ENCODE measurements around the gene AIF1L.

Gene AIF1L

GRCh38 chr9:131078427-131079366, 17.6 kb upstream of the AIF1L start:
- DNase-seq: no peak

- DNase-seq: no peak
Observed at GRCh38 chr9:131080589-131080988, 15.7 kb upstream of the AIF1L start.

GRCh38 chr9:131081868-131082267, 14.5 kb upstream of the AIF1L start:
- DNase-seq: no peak

- DNase-seq: no peak
Observed at GRCh38 chr9:131082774-131083512, 13.4 kb upstream of the AIF1L start.

GRCh38 chr9:131084661-131085369, 11.5 kb upstream of the AIF1L start:
- DNase-seq: no peak

DNA sequence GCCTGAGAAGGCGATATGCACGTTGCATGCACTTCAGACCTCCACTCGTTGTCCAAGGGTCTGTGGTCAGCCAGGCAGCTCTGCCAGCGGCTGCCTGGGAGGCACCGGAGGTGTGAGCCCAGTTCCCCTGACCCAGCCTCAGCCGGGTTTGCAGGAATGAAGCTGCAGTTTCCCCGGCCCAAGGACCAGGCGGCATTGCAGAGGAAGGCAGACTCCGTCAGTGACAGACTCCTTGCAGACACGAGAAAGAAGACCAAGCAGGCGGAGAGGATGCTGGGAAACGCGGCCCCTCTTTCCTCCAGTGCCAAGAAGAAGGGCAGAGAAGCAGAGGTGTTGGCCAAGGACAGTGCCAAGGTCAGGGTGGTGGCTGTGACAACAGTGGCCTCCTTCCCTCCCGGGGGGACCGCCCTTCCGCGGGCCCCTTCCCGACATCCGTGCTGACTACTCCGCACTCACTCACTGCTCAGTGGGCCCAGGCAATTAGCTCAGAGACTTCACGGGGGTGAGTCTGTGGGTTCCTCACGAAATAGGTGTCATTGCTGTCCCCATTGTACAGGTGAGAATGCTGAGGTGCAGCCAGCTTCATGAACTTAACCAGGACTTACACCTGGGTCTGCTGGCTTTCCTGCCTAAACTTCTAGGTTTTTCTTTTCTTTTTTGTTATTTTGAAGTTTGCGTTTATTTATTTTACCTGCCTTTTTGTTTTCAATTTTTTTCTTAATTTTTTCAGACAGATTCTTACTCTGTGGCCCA, 10.8 kb upstream of the AIF1L start:
- no peak for DNase-seq

- DNase-seq: no peak
Observed at GRCh38 chr9:131087354-131087893, 8.9 kb upstream of the AIF1L start.

- DNase-seq: no peak
Observed at GRCh38 chr9:131090025-131090787, 6.1 kb upstream of the AIF1L start.

GRCh38 chr9:131091352-131091992, 4.9 kb upstream of the AIF1L start:
- DNase-seq: no peak

- DNase-seq: no peak
Observed at GRCh38 chr9:131092030-131092429, 4.3 kb upstream of the AIF1L start.

- no peak for DNase-seq
Observed at GRCh38 chr9:131092548-131093440, 3.5 kb upstream of the AIF1L start.

DNA sequence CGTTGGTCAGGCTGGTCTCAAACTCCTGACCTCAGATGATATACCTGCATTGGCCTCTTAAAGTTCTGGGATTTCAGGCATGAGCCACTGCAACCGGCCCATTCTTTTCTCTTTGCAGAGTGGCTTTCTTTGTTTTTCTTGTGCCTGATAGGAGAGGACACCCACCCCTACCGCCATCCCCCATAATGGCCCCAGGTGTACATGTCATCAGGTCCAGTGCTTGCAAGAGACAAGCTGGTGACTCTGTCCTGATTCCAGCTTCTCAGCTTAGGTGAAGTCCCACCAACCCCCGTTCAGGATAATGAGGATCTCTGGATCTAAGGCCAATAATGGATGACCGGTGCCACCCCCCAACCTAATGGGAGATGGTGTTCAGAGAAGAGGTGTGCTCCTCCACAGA, 2.3 kb upstream of the AIF1L start:
- DNase-seq: no peak

GRCh38 chr9:131094622-131095021, 1.7 kb upstream of the AIF1L start:
- DNase-seq: no peak

DNA sequence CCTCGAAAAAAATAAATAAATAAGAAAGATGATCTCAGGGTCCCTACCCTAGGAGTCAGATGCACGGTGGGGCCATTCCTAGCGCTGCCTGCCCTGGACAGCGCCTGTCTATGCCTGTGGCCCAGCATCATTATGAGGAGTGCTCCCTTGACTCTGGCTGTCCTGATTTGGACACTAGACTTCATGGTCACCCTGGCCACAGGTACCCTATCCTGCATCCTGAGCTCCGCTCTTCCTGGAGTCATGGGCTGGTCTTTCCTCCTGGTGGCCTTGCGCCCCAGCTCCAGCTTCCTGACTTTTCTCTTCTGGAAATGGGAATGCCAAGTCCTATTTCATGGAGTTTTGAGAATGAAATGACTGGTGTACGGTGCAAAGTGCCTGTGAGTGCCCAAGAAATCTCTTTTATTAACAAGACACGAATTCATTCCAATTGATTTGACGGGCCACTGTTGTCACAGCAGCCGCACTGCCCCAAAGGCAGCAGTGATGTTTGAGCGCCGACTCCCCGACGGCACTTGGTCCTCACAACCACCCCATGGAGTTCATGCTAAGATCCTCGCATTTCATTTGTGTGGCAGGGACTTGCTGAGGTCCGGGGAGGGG, 564 bp upstream of the AIF1L start:
- no peak for DNase-seq

DNA sequence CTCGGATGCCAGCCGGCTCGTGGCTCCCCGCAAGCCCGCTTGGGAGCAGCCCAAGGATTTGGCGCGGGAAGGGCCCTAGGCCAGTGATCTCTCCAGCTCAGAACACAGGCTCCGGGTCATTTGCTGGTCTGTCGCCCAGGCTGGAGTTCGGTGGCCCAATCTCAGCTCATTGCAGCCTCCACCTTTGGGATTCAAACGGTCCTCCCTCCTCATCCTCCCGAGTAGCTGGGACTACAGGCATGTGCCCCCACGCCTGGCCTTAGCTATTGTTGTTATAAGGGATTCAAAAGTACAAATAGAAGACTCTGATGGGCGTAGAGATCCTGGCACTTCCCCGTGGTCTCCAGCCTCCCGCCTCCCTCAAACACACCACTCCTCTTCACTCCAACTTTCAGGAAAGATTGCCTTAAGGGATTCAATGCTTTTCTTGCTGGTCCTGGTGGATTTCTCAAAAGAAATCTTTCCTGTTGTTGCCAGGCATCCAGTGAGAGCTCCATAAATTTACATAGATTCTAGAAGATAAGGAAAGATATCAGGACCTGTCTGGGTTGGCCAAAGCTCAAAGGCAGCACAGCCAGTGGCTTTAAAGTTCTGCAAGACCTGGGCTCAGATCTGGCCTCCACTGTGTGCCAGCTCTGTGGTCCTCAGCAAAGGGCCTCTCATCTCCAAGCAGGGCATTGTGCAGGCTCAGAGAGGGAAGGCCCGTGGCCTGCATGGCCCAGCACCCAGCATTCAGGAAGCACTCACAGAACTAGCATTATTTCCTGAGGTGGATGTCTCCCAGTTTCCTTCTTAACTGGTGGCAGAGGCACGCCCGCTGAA, 1.0 kb downstream of the AIF1L start:
- DNase-seq: no peak

DNA sequence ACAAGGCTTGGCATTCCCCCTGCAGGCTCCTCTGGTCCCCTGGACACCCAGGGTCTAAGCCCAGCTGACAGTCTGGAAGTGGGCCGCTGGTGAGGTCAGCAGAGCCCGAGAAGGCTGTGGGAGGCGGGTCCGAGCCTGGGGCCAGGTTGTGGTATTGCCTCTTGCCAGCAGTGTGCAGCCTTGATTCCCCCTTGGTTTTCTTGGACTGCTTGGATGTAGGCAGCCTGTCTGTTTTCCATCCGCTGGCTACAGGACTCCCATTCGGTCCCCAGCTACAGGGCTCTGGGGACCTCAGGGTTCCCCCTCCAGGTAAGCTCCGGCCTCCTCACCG, 1.6 kb downstream of the AIF1L start:
- DNase-seq: no peak

DNA sequence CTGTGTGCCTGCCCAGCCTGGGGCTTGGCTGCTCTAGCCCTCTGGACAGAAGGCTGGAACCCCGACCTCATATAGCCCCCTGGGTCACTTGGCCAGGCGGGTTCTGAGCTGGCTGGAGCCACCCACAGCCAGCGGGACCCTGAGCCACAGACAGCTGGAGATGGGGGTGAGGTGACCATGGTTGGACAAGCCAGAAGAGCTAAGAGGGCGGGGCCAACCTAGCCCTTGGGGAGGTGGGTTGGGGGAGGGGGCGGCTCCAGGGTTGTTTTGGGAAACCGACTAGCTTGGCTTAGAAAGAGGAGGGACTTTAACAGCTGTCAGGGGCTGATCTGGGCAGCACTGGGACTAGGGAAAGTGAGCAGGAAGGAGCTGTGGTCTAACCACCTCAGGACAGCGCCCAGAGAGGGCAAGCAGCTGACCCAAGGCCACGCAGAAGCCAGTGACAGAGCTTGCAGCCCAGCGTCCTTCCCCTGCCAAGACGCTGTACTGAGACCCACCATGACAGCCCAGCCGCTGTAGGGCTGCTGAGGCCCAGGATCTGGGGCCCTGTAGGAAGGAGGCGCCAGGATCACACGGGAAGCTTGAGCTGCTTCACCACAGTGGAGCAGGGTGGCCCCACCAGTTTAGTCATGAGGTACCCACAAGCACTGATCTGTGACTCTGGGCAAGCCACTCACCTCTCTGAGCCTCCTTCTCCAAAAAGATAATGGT, 2.2 kb downstream of the AIF1L start:
- no peak for DNase-seq

DNA sequence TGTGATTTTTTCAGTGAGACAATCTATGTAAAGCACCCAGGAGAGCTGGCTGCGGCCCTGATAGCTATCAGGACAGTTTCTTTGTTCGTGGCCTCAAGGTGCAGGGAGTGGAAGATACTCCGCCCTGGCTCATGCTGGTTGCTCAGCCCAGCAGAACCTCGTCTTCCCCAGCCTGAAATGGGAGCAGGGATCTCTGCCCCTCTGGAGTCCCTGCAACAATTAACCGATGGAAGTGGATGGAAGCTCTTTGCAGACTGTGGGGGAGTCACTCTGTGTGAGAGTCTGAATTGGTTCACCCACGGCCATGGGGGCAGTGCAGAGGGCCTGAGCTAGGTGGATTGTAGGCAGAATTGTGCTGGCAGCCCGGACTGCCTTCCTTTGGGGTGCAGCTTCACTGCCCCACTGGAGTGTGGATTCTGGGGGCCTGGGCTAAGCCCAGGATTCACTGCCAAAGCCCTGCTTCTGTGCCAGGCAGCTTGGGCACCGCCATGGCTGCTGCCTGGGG, 2.8 kb downstream of the AIF1L start:
- no peak for DNase-seq
